Measurements from ENCODE around the gene ZNF410. TPM values are rescaled to one million over a fixed set of nuclear protein-coding genes. Genes with fewer than 3 reads are reported as not detected.

The ZNF410 gene
- total RNA-seq, 4 donors from 2014 or later, result 44.6 to 71.2 (median 61.0) TPM

GRCh38 chr14:73976125-73976524 lies 89.5 kb downstream of the ZNF410 start:
- Histone ChIP-seq H3K27ac (peak overlapping the region in 2 of 4 donors; percentile 59 to 64), H3K27me3 (no peaks in the 10 kb centered on the region), H3K36me3 (peaks cover 0 to 51% (median 0%) of the 10 kb centered on the region in 3 donors), H3K4me1 (peaks cover 0 to 31% (median 0%) of the 10 kb centered on the region in 4 donors), H3K9me3 (no peaks in the 10 kb centered on the region), H3K4me3 (no peak overlapping the region)
- TF ChIP-seq POLR2A (IDR thresholded peaks at IDR 0.05), result peak in 1 of 2 donors; percentile 42
- TF ChIP-seq CTCF (IDR thresholded peaks at IDR 0.05), result no peak
- DNase-seq, result peak in 2 of 3 donors; percentile 69 to 84

- H3K36me3 ChIP-seq, result peaks cover 0 to 38% (median 0%) of the 10 kb centered on the region in 3 donors
- peaks cover 0 to 26% (median 0%) of the 10 kb centered on the region in 4 donors for H3K4me1 ChIP-seq
- TF ChIP-seq POLR2A (IDR thresholded peaks at IDR 0.05) (no peak), CTCF (IDR thresholded peaks at IDR 0.05) (no peak)
- H3K9me3 ChIP-seq, result no peaks in the 10 kb centered on the region
- no peak overlapping the region for H3K4me3 ChIP-seq
- no peak for DNase-seq
- H3K27me3 ChIP-seq, result no peaks in the 10 kb centered on the region
- H3K27ac ChIP-seq, result peak overlapping the region in 2 of 4 donors; percentile 27 to 35
These were observed 91.2 kb downstream of the ZNF410 start for GRCh38 chr14:73977896-73978295.

Small RNA genes within 50 kb of the gene (small RNA-seq; reads per million reads assigned to genes)
- gene AC005520.4, result 0 reads per million in 2 donors
- 0 reads per million in 2 donors for gene RF00019

Other genes with a start within 250 kb of the ZNF410 start
- gene DNAL1, start 241.9 kb upstream of the ZNF410 start, total RNA-seq, result 1 to 10 TPM; 1.7 to 7.6 (median 4.6) TPM
- 10 to 100 TPM in 1 of 4 donors, 1 to 10 TPM in 3; 4.4 to 11.6 (median 7.0) TPM for gene PNMA1, start 172.5 kb upstream of the ZNF410 start, total RNA-seq
- gene PTGR2, start 35.0 kb upstream of the ZNF410 start, total RNA-seq, result 10 to 100 TPM; 11.1 to 19.0 (median 12.9) TPM
- 10 to 100 TPM in 1 of 4 donors, 1 to 10 TPM in 3; 1.7 to 12.9 (median 8.3) TPM for gene FAM161B, start 63.2 kb downstream of the ZNF410 start, total RNA-seq
- gene COQ6, start 63.4 kb downstream of the ZNF410 start, total RNA-seq, result 10 to 100 TPM; 42.0 to 72.6 (median 55.0) TPM
- 100 to 1,000 TPM in 3 of 4 donors, 10 to 100 TPM in 1; 28.9 to 300 (median 148) TPM for gene ENTPD5, start 132.4 kb downstream of the ZNF410 start, total RNA-seq
- 1 to 10 TPM in 3 of 4 donors, under 1 TPM in 1; 0.53 to 5.3 (median 3.0) TPM for gene BBOF1, start 132.5 kb downstream of the ZNF410 start, total RNA-seq
- gene ALDH6A1, start 197.6 kb downstream of the ZNF410 start, total RNA-seq, result 10 to 100 TPM in 3 of 4 donors, 1 to 10 TPM in 1; 9.1 to 67.8 (median 50.4) TPM
- gene LIN52, start 198.1 kb downstream of the ZNF410 start, total RNA-seq, result 10 to 100 TPM in 3 of 4 donors, 1 to 10 TPM in 1; 9.2 to 24.2 (median 14.8) TPM